CD14-positive monocyte (primary cell): ENCODE measurements around the gene ISX. TPM values are rescaled to one million over a fixed set of nuclear protein-coding genes. Genes with fewer than 3 reads are reported as not detected.
A peak's percentile ranks its signal among the peaks of the same experiment; 100 is the strongest.

ENCODE experiments used
- DNase-seq, 3 donors: peaks; one replicate each; pipeline ENCODE4 v3.0.0-alpha.2; 2011 to 2022
- H2AFZ ChIP-seq: 2 replicates; pipeline ENCODE4 v1.6.0; 2012; ENCODE audit warnings: mild to moderate bottlenecking, low read depth, low read length, inconsistent platforms; ENCODE audit not compliant: insufficient read depth, poor library complexity, severe bottlenecking
- H3K27ac ChIP-seq, 2 donors: 1 replicate in 1 of 2; 2 replicates in 1 of 2; pipeline ENCODE4 v1.5.1; 2012 to 2013; ENCODE audit warnings: low read length in 2 of 2, control low read depth in 1 of 2, inconsistent platforms in 1 of 2, low read depth in 1 of 2, mild to moderate bottlenecking in 1 of 2
- H3K27me3 ChIP-seq, 2 donors: one replicate each; pipeline versions ENCODE4 v1.6.0 to v1.6.1; 2011 to 2013; ENCODE audit warnings: low read length in 2 of 2; ENCODE audit not compliant: control insufficient read depth in 2 of 2, insufficient read depth in 2 of 2
- H3K36me3 ChIP-seq, 2 donors: replicated peaks in 1 of 2; 1 replicate in 1 of 2; 2 replicates in 1 of 2; pipeline versions ENCODE4 v1.5.1 to v1.6.1; 2012 to 2013; ENCODE audit warnings: low read length in 2 of 2, control low read depth in 1 of 2, inconsistent platforms in 1 of 2, mild to moderate bottlenecking in 1 of 2; ENCODE audit not compliant: insufficient read depth in 2 of 2, control insufficient read depth in 1 of 2
- H3K4me1 ChIP-seq, 2 donors: 1 replicate in 1 of 2; 2 replicates in 1 of 2; pipeline versions ENCODE4 v1.5.1 to v1.6.1; 2012 to 2013; ENCODE audit warnings: low read length in 2 of 2, control low read depth in 1 of 2, inconsistent platforms in 1 of 2, mild to moderate bottlenecking in 1 of 2, moderate library complexity in 1 of 2; ENCODE audit not compliant: insufficient read depth in 2 of 2, control insufficient read depth in 1 of 2
- H3K4me2 ChIP-seq: replicated peaks from 2 replicates; pipeline ENCODE3; 2012; ENCODE audit warnings: low read length, moderate library complexity, mild to moderate bottlenecking; ENCODE audit not compliant: poor library complexity, severe bottlenecking; ENCODE audit errors: extremely low read depth
- H3K4me3 ChIP-seq, 3 experiments: fragments of 200-600 bp in 1 of 3; sonication (generic) in 1 of 3; replicated peaks in 1 of 3; 1 replicate in 2 of 3; 2 replicates in 1 of 3; pipeline ENCODE4 v1.5.1; 2011 to 2013; ENCODE audit warnings: low read length in 3 of 3, mild to moderate bottlenecking in 3 of 3, control low read depth in 2 of 3, low read depth in 2 of 3, inconsistent platforms in 1 of 3, moderate library complexity in 1 of 3
- H3K79me2 ChIP-seq: 2 replicates; pipeline ENCODE4 v1.6.0; 2012; ENCODE audit warnings: mild to moderate bottlenecking, control low read depth, inconsistent platforms, low read length, moderate library complexity; ENCODE audit not compliant: insufficient read depth
- H3K9ac ChIP-seq: 2 replicates; pipeline ENCODE4 v1.6.0; 2017; ENCODE audit warnings: low read length, mild to moderate bottlenecking; ENCODE audit not compliant: insufficient read depth, poor library complexity, severe bottlenecking
- H3K9me3 ChIP-seq, 2 donors: replicated peaks in 1 of 2; 1 replicate in 1 of 2; 2 replicates in 1 of 2; pipeline versions ENCODE4 v1.5.1 to v1.6.1; 2012 to 2013; ENCODE audit warnings: low read length in 2 of 2, control low read depth in 1 of 2; ENCODE audit not compliant: control insufficient read depth in 1 of 2, insufficient read depth in 1 of 2
- H4K20me1 ChIP-seq: 2 replicates; pipeline ENCODE4 v1.6.0; 2012; ENCODE audit warnings: mild to moderate bottlenecking, low read length, control low read depth, moderate library complexity; ENCODE audit not compliant: insufficient read depth
- H3K27ac Mint-ChIP-seq, 7 donors: one replicate each; pipeline ENCODE4 v1.8.0; 2020; ENCODE audit warnings: mild to moderate bottlenecking in 7 of 7, mixed read lengths in 7 of 7, moderate library complexity in 6 of 7, inconsistent platforms in 2 of 7
- H3K27me3 Mint-ChIP-seq, 3 donors: one replicate each; pipeline ENCODE4 v1.8.0; 2021 to 2022; ENCODE audit warnings: low read depth in 3 of 3, mild to moderate bottlenecking in 3 of 3, mixed read lengths in 3 of 3, moderate library complexity in 3 of 3, inconsistent platforms in 1 of 3
- H3K36me3 Mint-ChIP-seq, 2 donors: one replicate each; pipeline ENCODE4 v1.8.0; 2020; ENCODE audit warnings: mixed read lengths in 2 of 2, inconsistent platforms in 1 of 2, mild to moderate bottlenecking in 1 of 2
- H3K4me1 Mint-ChIP-seq: one replicate; pipeline ENCODE4 v1.8.0; 2020; ENCODE audit warnings: mild to moderate bottlenecking, mixed read lengths
- H3K4me3 Mint-ChIP-seq, 2 donors: one replicate each; pipeline ENCODE4 v1.8.0; 2020; ENCODE audit warnings: mild to moderate bottlenecking in 2 of 2, mixed read lengths in 2 of 2, moderate library complexity in 1 of 2
- H3K9me3 Mint-ChIP-seq, 7 donors: one replicate each; pipeline ENCODE4 v1.8.0; 2020 to 2022; ENCODE audit warnings: mixed read lengths in 7 of 7, mild to moderate bottlenecking in 6 of 7, moderate library complexity in 6 of 7, inconsistent platforms in 2 of 7
- CTCF ChIP-seq: fragments of 200-600 bp; IDR thresholded peaks from one replicate; pipeline ENCODE4 v1.8.0; 2022; ENCODE audit warnings: antibody characterized with exemption, mild to moderate bottlenecking
- whole genome bisulfite sequencing: methylation state at CpG from one replicate; pipeline ENCODE4 v1.1.5; 2013; ENCODE audit warnings: missing lambda C conversion rate; ENCODE audit not compliant: insufficient coverage; 5-methylcytosine and 5-hydroxymethylcytosine counted together
- intact Hi-C, 2 donors: fragments of 100-400 bp; cut with micrococcal nuclease; formaldehyde crosslinking; loops; one replicate each; pipeline versions ENCODE4 v1.15.0 to v1.15.1; 2023
- polyA plus RNA-seq, 3 donors: library from polyadenylated mRNA; depleted of rRNA in 1 of 3; unstranded in 2 of 3; stranded (reverse) in 1 of 3; fragments of 300-500 nt in 2 of 3; fragments of >200 nt in 1 of 3; fragmentation: Illumina TruSeq in 2 of 3; gene quantifications; 1 replicate in 2 of 3; 2 replicates in 1 of 3; pipeline ENCODE4 v1.2.3, GENCODE V29; 2012 to 2021

Gene ISX
- polyA plus RNA-seq, 3 donors = not detected

GRCh38 chr22:35069541-35069940 lies 3.6 kb downstream of the ISX start:
- Mint-ChIP-seq H3K4me1 (peaks cover 15% of the 10 kb centered on the region), H3K36me3 (no peaks in the 10 kb centered on the region), H3K4me3 (no peak overlapping the region), H3K27me3 (peaks cover 0 to 4% (median 2%) of the 10 kb centered on the region in 3 donors), H3K27ac (no peak overlapping the region), H3K9me3 (peaks cover 0 to 5% (median 1%) of the 10 kb centered on the region in 7 donors)
- H3K27ac ChIP-seq = no peak overlapping the region
- no peaks in the 10 kb centered on the region for H3K79me2 ChIP-seq
- intact Hi-C loops = no loop called here
- no peak overlapping the region for H3K9ac ChIP-seq
- no peaks in the 10 kb centered on the region for H3K36me3 ChIP-seq
- no peak for TF ChIP-seq CTCF
- no CpG with 5 or more reads among the region's 1 CpG for WGBS
- H3K9me3 ChIP-seq = no peaks in the 10 kb centered on the region
- no peak overlapping the region for H3K4me2 ChIP-seq
- peak in 1 of 3 donors; percentile 6 for DNase-seq
- no peak overlapping the region for H2AFZ ChIP-seq
- H3K27me3 ChIP-seq = no peaks in the 10 kb centered on the region
- no peaks in the 10 kb centered on the region for H4K20me1 ChIP-seq
- no peaks in the 10 kb centered on the region for H3K4me1 ChIP-seq
- H3K4me3 ChIP-seq = no peak overlapping the region

GRCh38 chr22:35070451-35071093 lies 4.6 kb downstream of the ISX start:
- intact Hi-C loops = no loop called here
- H3K27me3 Mint-ChIP-seq = peaks cover 2 to 4% (median 2%) of the 10 kb centered on the region in 3 donors
- Histone ChIP-seq H3K9me3 (no peaks in the 10 kb centered on the region), H3K9ac (no peak overlapping the region), H3K4me1 (no peaks in the 10 kb centered on the region), H3K4me3 (no peak overlapping the region), H3K27ac (no peak overlapping the region), H4K20me1 (no peaks in the 10 kb centered on the region), H2AFZ (no peak overlapping the region), H3K4me2 (no peak overlapping the region), H3K79me2 (no peaks in the 10 kb centered on the region), H3K27me3 (no peaks in the 10 kb centered on the region), H3K36me3 (no peaks in the 10 kb centered on the region)
- H3K36me3 Mint-ChIP-seq = no peaks in the 10 kb centered on the region
- no peak overlapping the region for H3K4me3 Mint-ChIP-seq
- H3K4me1 Mint-ChIP-seq = peaks cover 12% of the 10 kb centered on the region
- no CpG with 5 or more reads among the region's 2 CpGs for WGBS
- no peak for DNase-seq
- no peak for TF ChIP-seq CTCF
- peaks cover 0 to 3% (median 2%) of the 10 kb centered on the region in 7 donors for H3K9me3 Mint-ChIP-seq
- H3K27ac Mint-ChIP-seq = no peak overlapping the region
